CD4-positive, alpha-beta T cell treated with Interleukin-17A for 1 hour (primary cell): ENCODE results near the gene PRSS57.
"Not testable (repeated sequence)": the region's sequence is repeated elsewhere in the genome, so short reads cannot be mapped to it uniquely, and the experiment has no call there.

Experiments
- DNase-seq: peaks from one replicate; pipeline ENCODE4 v3.0.0-alpha.2; 2020

Gene PRSS57

GRCh38 chr19:688992-689391, 6.3 kb downstream of the PRSS57 start:
- no peak for DNase-seq

GRCh38 chr19:688214-688613, 7.0 kb downstream of the PRSS57 start:
- DNase-seq = no peak

GRCh38 chr19:687569-688166, 7.6 kb downstream of the PRSS57 start:
- DNase-seq = no peak

GRCh38 chr19:686589-687297, 8.5 kb downstream of the PRSS57 start:
- DNase-seq = no peak

GRCh38 chr19:685454-685931, 9.8 kb downstream of the PRSS57 start:
- DNase-seq = no peak

- no peak for DNase-seq
Measured at GRCh38 chr19:682678-683320, 12.5 kb downstream of the PRSS57 start.

- no peak for DNase-seq
Measured at GRCh38 chr19:681029-682019, 13.9 kb downstream of the PRSS57 start.

- peak; percentile 99 for DNase-seq
Measured at GRCh38 chr19:680287-681028, 14.8 kb downstream of the PRSS57 start.

- DNase-seq = no peak
Measured at GRCh38 chr19:679418-680286, 15.6 kb downstream of the PRSS57 start.

GRCh38 chr19:678791-679388, 16.4 kb downstream of the PRSS57 start:
- no peak for DNase-seq

GRCh38 chr19:677601-678436, 17.4 kb downstream of the PRSS57 start:
- no peak for DNase-seq

- DNase-seq = no peak
Measured at GRCh38 chr19:677201-677600, 18.1 kb downstream of the PRSS57 start.

- DNase-seq = no peak
Measured at GRCh38 chr19:676339-677105, 18.7 kb downstream of the PRSS57 start, which contains the start of gene FSTL3. TSS of gene FSTL3 (plus strand) at chr19:676392. CDS start at chr19:676424, 32 bp downstream.

GRCh38 chr19:676007-676338, 19.3 kb downstream of the PRSS57 start:
- DNase-seq = no peak

GRCh38 chr19:674282-675151, 20.7 kb downstream of the PRSS57 start:
- no peak for DNase-seq

- DNase-seq = no peak
Measured at GRCh38 chr19:670609-671075, 24.6 kb downstream of the PRSS57 start.

- DNase-seq = not testable (repeated sequence)
Measured at GRCh38 chr19:668675-669434, 26.4 kb downstream of the PRSS57 start.
